ENCODE results near the gene SNX1. TPM values are rescaled to one million over a fixed set of nuclear protein-coding genes. Genes with fewer than 3 reads are reported as not detected.

The SNX1 gene
- total and polyA plus RNA-seq, 2 donors (not counting 3 experiments of a cell fraction or from before 2014, with no cell fraction given) = 56.0 to 113 TPM

DNA sequence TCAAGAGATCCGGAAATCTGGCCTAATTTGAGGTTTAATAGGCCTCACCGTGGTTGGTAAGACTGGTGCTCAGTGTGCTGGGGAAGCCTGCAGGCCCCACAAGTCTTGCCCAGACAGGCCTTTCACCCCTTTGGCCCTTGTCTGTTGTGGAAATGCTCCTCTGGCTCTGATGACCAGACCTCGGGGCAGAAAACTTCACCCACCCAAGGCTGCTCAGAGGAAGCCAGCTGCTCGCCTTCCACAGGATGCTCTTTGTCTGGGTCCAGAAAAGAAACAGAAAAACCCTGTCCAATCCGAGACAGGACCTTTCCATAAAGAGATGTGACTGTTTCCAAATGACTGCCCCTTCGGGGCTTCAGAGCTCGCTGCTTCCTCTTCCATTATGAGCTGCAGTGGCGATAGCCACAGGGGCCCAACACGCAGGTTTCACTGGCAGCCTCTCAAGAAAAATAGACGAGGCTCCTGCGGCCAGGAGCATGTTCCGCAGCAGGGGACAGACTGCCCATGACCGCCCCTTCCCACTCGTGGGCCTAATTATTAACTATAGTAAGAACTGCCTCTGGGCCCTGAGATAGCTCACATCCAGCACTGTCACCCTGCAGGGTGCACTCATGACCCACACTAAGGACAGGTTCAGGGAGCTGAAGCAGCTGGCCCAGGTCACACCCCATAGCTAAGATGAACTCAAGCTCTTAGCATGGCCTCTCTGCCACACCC is 48.9 kb downstream of the SNX1 start:
- intact Hi-C loops (cut with micrococcal nuclease) = no loop called here
- FAIRE-seq (no peak), DNase-seq (ENCODE audit: low read depth, low spot score) (no peak)
- TF ChIP-seq, protein P1, sequence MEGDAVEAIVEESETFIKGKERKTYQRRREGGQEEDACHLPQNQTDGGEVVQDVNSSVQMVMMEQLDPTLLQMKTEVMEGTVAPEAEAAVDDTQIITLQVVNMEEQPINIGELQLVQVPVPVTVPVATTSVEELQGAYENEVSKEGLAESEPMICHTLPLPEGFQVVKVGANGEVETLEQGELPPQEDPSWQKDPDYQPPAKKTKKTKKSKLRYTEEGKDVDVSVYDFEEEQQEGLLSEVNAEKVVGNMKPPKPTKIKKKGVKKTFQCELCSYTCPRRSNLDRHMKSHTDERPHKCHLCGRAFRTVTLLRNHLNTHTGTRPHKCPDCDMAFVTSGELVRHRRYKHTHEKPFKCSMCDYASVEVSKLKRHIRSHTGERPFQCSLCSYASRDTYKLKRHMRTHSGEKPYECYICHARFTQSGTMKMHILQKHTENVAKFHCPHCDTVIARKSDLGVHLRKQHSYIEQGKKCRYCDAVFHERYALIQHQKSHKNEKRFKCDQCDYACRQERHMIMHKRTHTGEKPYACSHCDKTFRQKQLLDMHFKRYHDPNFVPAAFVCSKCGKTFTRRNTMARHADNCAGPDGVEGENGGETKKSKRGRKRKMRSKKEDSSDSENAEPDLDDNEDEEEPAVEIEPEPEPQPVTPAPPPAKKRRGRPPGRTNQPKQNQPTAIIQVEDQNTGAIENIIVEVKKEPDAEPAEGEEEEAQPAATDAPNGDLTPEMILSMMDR (IDR thresholded peaks at IDR 0.05; ENCODE audit: extremely low read depth in 1 of 2, insufficient read depth in 1 of 2, low read depth in 1 of 2, low read length in 2 of 2) = no peak
- TF ChIP-seq JUN (IDR thresholded peaks at IDR 0.05; ENCODE audit: borderline replicate concordance, insufficient read depth, insufficient read length, low read depth) (no peak), EZH2 (IDR thresholded peaks at IDR 0.05; ENCODE audit: borderline replicate concordance, low read depth, low read length, severe bottlenecking) (no peak), POLR2AphosphoS5 (IDR thresholded peaks at IDR 0.05; ENCODE audit: insufficient read depth, low read depth, low read length) (no peak), FOS (IDR thresholded peaks at IDR 0.05; ENCODE audit: borderline replicate concordance, insufficient read depth, low read length) (no peak), MYC (IDR thresholded peaks at IDR 0.05; ENCODE audit: low read depth, low read length) (no peak), GATA2 (IDR thresholded peaks at IDR 0.05; ENCODE audit: insufficient read depth, insufficient read length, low read depth, low read length) (no peak), POLR2A (IDR thresholded peaks at IDR 0.05; ENCODE audit: low read depth, low read length) (no peak)
- TF ChIP-seq, protein P2, sequence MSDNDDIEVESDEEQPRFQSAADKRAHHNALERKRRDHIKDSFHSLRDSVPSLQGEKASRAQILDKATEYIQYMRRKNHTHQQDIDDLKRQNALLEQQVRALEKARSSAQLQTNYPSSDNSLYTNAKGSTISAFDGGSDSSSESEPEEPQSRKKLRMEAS (IDR thresholded peaks at IDR 0.05; ENCODE audit: insufficient read depth, insufficient read length) = no peak
- Histone ChIP-seq H3K9me1 (replicated peaks; ENCODE audit: control insufficient read depth, extremely low read depth, insufficient read depth, low read length) (no peaks in the 10 kb centered on the region), H3K9me3 (replicated peaks; ENCODE audit: control insufficient read depth, insufficient read depth, low read length) (no peaks in the 10 kb centered on the region), H4K20me1 (replicated peaks; ENCODE audit: control insufficient read depth, extremely low read depth, insufficient read depth, low read length) (no peaks in the 10 kb centered on the region), H3K79me2 (ENCODE audit: control insufficient read depth, insufficient read depth, low read length) (no peaks in the 10 kb centered on the region), H3K4me3 (replicated peaks in 1 of 3; ENCODE audit: insufficient read depth in 1 of 3, low read depth in 1 of 3, low read length in 3 of 3) (no peak overlapping the region), H3K9ac (replicated peaks; ENCODE audit: extremely low read depth, insufficient read depth, low read length) (no peak overlapping the region), H2AFZ (ENCODE audit: low read depth, low read length) (no peak overlapping the region), H3K4me1 (ENCODE audit: control insufficient read depth, extremely low read depth, insufficient read depth, low read length) (peaks cover 12% of the 10 kb centered on the region), H3K27me3 (ENCODE audit: control insufficient read depth in 2 of 2, insufficient read depth in 2 of 2, low read length in 2 of 2) (no peaks in the 10 kb centered on the region), H3K27ac (ENCODE audit: insufficient read depth, low read depth, low read length) (no peak overlapping the region), H3K36me3 (ENCODE audit: control insufficient read depth in 2 of 2, extremely low read depth in 1 of 2, insufficient read depth in 2 of 2, low read length in 2 of 2) (peaks cover 0 to 16% of the 10 kb centered on the region in 2 experiments), H3K4me2 (ENCODE audit: insufficient read depth, low read length) (no peak overlapping the region)
- POLR2A ChIA-PET = no interaction called here
- dilution Hi-C loops (cut with MboI; ENCODE audit: extremely low pct_ligation_motif_present, low sequenced_read_pairs) = no loop called here
- CTCF ChIA-PET = interaction anchor here (1.3 to 2.6 kb wide), 2 partner anchors 8 to 10 kb away, joined by 6 to 8 read pairs; no protein-coding TSS in a partner anchor
- no TSS peak for BruUV-seq (replicated peaks)

All from endothelial cell of umbilical vein (primary cell).